ENCODE data around the gene TBC1D9.

Gene TBC1D9

DNA sequence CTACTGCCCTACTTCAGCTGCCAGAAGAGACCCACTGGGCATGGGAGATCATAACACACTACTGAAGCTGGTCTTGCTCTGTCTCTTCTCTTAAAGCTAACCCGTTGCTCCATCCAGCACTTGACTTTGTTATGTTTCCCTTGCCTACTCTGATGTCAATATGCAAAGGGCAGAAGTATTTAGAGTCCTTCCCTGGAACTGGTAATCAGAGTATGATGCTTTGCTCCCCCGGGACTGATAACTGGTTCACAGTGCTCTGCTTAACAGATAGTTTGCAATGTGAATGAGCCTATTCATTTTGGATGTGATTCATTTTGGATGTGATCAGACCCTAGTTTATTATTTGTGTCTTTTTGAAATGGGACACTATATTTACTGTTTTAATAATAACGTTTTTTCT is 175.1 kb downstream of the TBC1D9 start:
- H3K9ac ChIP-seq (ENCODE audit: low read depth, low read length), result no peak overlapping the region
- H3K4me3 ChIP-seq (ENCODE audit: low read depth, low read length), result no peak overlapping the region
- H3K36me3 ChIP-seq (ENCODE audit: control insufficient read depth, insufficient read depth, low read length), result no peaks in the 10 kb centered on the region
- no peaks in the 10 kb centered on the region for H3K4me1 ChIP-seq (ENCODE audit: control insufficient read depth, insufficient read depth, low read length)
- H3K9me3 ChIP-seq (ENCODE audit: control insufficient read depth, insufficient read depth, low read length), result no peaks in the 10 kb centered on the region
- no peaks in the 10 kb centered on the region for H3K27me3 ChIP-seq (ENCODE audit: control insufficient read depth, insufficient read depth, low read length)

DNA sequence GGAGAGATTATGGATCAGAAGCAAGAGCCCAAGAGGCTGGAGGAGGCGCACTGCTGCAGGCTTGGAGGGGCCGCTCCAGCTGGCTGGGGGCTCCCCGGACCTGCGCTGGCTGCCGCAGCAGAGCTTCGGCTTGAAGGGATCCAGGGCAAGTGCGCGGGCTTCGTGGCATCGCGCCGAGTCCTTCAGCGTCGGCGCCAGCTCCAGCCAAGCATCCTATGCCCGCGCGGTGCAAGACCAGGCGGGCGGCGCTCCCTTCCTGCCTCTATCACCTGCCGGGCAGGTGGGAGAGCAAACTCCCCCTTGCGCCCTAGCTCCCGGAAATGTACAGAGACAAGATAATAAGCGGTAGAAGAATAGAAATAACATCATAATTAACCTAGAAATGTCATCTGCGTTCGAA is 176.9 kb downstream of the TBC1D9 start:
- no peaks in the 10 kb centered on the region for H3K36me3 ChIP-seq (ENCODE audit: control insufficient read depth, insufficient read depth, low read length)
- H3K4me1 ChIP-seq (ENCODE audit: control insufficient read depth, insufficient read depth, low read length), result no peaks in the 10 kb centered on the region
- H3K9ac ChIP-seq (ENCODE audit: low read depth, low read length), result no peak overlapping the region
- H3K27me3 ChIP-seq (ENCODE audit: control insufficient read depth, insufficient read depth, low read length), result no peaks in the 10 kb centered on the region
- H3K9me3 ChIP-seq (ENCODE audit: control insufficient read depth, insufficient read depth, low read length), result no peaks in the 10 kb centered on the region
- H3K4me3 ChIP-seq (ENCODE audit: low read depth, low read length), result no peak overlapping the region

DNA sequence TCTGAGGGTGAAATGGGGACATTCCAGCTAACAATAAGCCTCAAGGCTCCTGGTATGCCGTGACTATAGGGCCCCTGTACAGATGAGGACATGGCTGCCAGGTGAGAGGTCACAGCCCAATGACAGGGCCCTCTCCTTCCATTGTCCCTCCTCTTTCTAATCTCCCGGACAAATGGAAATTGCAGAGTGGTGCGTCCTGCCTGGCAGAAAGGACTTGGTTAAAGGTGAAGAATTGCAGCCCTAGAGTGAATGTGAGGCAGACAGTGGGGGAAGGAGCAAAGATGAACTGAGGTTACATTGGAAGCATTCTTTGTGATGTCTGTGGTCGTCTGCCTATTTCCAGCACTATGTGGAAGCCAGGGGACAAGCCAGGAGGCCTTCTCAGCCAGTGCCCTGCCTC is 180.7 kb downstream of the TBC1D9 start:
- peaks cover 14% of the 10 kb centered on the region for H3K27me3 ChIP-seq (ENCODE audit: control insufficient read depth, insufficient read depth, low read length)

DNA sequence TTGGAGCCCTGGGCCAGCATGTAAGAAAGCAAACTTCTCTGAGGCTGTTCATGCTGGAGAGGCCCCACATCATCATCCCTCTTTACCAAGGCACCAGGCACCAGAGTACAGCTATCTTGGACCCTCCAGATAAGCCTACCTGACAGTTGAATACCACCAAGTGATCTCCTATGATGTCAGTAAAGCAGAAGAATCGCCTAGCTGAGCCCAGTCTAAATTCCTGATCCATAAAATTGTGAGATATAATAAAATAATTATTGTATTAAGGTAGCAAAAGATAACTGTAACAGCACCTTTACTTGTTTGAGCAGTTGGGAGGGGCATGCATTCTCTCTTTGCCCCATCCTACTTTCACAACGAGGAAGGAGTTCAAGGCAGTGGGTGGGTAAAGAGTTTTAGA is 184.6 kb downstream of the TBC1D9 start:
- no peak overlapping the region for H3K4me3 ChIP-seq (ENCODE audit: low read depth, low read length)
- H3K9me3 ChIP-seq (ENCODE audit: control insufficient read depth, insufficient read depth, low read length), result no peaks in the 10 kb centered on the region
- peaks cover 5% of the 10 kb centered on the region for H3K4me1 ChIP-seq (ENCODE audit: control insufficient read depth, insufficient read depth, low read length)
- no peak overlapping the region for H3K9ac ChIP-seq (ENCODE audit: low read depth, low read length)
- H3K27me3 ChIP-seq (ENCODE audit: control insufficient read depth, insufficient read depth, low read length), result peaks cover 53% of the 10 kb centered on the region
- H3K36me3 ChIP-seq (ENCODE audit: control insufficient read depth, insufficient read depth, low read length), result no peaks in the 10 kb centered on the region

More for the DNA sequence above, 180.7 kb downstream of the TBC1D9 start:
- Histone ChIP-seq H3K4me3 (ENCODE audit: low read depth, low read length) (no peak overlapping the region), H3K36me3 (ENCODE audit: control insufficient read depth, insufficient read depth, low read length) (no peaks in the 10 kb centered on the region), H3K9me3 (ENCODE audit: control insufficient read depth, insufficient read depth, low read length) (no peaks in the 10 kb centered on the region), H3K4me1 (ENCODE audit: control insufficient read depth, insufficient read depth, low read length) (no peaks in the 10 kb centered on the region), H3K9ac (ENCODE audit: low read depth, low read length) (no peak overlapping the region)

Measured in iPS-15b (cell line).